WTC11 (cell line): ENCODE measurements around the gene WDR72. TPM values are rescaled to one million over a fixed set of nuclear protein-coding genes. Genes with fewer than 3 reads are reported as not detected.

Source experiments
- ATAC-seq: fragments of 200-7000 bp; cut with Tn5 transposase; 2 replicates; pipeline ENCODE4 v1.10.0; 2021; ENCODE audit warnings: mild to moderate bottlenecking, moderate library complexity
- CTCF ChIA-PET: fragments of 300-600 bp; sonication (Branson Sonifier 250); formaldehyde crosslinking; loops from one replicate; lab custom pipeline; 2021; ENCODE audit warnings: antibody characterized with exemption; lab: Charles Lee
- POLR2A ChIA-PET: fragments of 350-600 bp; sonication (Branson Sonifier 250); formaldehyde crosslinking; loops from one replicate; lab custom pipeline; 2021; ENCODE audit warnings: antibody characterized with exemption; lab: Charles Lee
- DNase-seq: peaks from one replicate; pipeline ENCODE4 v3.0.0; 2021; ENCODE audit warnings: low spot score
- H3K27ac Mint-ChIP-seq: 2 replicates; pipeline ENCODE4 v1.8.0; 2021; ENCODE audit warnings: mixed read lengths
- H3K27me3 Mint-ChIP-seq: 2 replicates; pipeline ENCODE4 v1.8.0; 2021; ENCODE audit warnings: low read depth, mild to moderate bottlenecking, moderate library complexity, mixed read lengths
- H3K36me3 Mint-ChIP-seq: 2 replicates; pipeline ENCODE4 v1.8.0; 2021; ENCODE audit warnings: mixed read lengths
- H3K4me1 Mint-ChIP-seq: 2 replicates; pipeline ENCODE4 v1.8.0; 2022; ENCODE audit warnings: mixed read lengths
- H3K4me3 Mint-ChIP-seq: 2 replicates; pipeline ENCODE4 v1.8.0; 2021; ENCODE audit warnings: mild to moderate bottlenecking, moderate library complexity, mixed read lengths
- H3K9me3 Mint-ChIP-seq: 2 replicates; pipeline ENCODE4 v1.8.0; 2021; ENCODE audit warnings: mixed read lengths
- ARID4B ChIP-seq: sonication (generic); formaldehyde crosslinking; IDR thresholded peaks from 2 replicates; pipeline ENCODE4 v1.8.0; 2023; ENCODE audit warnings: missing genetic modification reagents, mild to moderate bottlenecking, borderline replicate concordance
- CBFB ChIP-seq: sonication (generic); formaldehyde crosslinking; IDR thresholded peaks from 2 replicates; pipeline ENCODE4 v1.8.1; 2022; ENCODE audit warnings: mild to moderate bottlenecking, low read depth, missing genetic modification reagents
- ESRRA ChIP-seq: sonication (generic); formaldehyde crosslinking; IDR thresholded peaks from 2 replicates; pipeline ENCODE4 v1.8.1; 2022; ENCODE audit warnings: mild to moderate bottlenecking, missing genetic modification reagents, borderline replicate concordance
- MLX ChIP-seq: sonication (generic); formaldehyde crosslinking; IDR thresholded peaks from 2 replicates; pipeline ENCODE4 v1.8.1; 2023; ENCODE audit warnings: mild to moderate bottlenecking, missing genetic modification reagents, moderate library complexity
- NR1H2 ChIP-seq: sonication (generic); formaldehyde crosslinking; IDR thresholded peaks from 2 replicates; pipeline ENCODE4 v1.9.0; 2021; ENCODE audit warnings: mild to moderate bottlenecking, moderate library complexity, missing genetic modification reagents
- PRDM15 ChIP-seq: sonication (generic); formaldehyde crosslinking; IDR thresholded peaks from 2 replicates; pipeline ENCODE4 v1.8.0; 2022; ENCODE audit warnings: missing genetic modification reagents
- PRRX2 ChIP-seq: fragments of 250-450 bp; sonication (Bioruptor Pico); IDR thresholded peaks from 2 replicates; pipeline ENCODE4 v1.8.0; 2021; ENCODE audit warnings: mild to moderate bottlenecking
- RELA ChIP-seq: sonication (generic); formaldehyde crosslinking; IDR thresholded peaks from 2 replicates; pipeline ENCODE4 v1.8.1; 2022; ENCODE audit warnings: missing genetic modification reagents, mild to moderate bottlenecking, borderline replicate concordance
- RORB ChIP-seq: fragments of 250-450 bp; sonication (Bioruptor Pico); IDR thresholded peaks from 2 replicates; pipeline ENCODE4 v1.9.0; 2021; ENCODE audit warnings: mild to moderate bottlenecking
- SP1 ChIP-seq: sonication (generic); formaldehyde crosslinking; conservative IDR thresholded peaks from 2 replicates; pipeline ENCODE4 v1.8.1; 2022; ENCODE audit warnings: missing genetic modification reagents
- TEAD1 ChIP-seq: sonication (generic); formaldehyde crosslinking; IDR thresholded peaks from 2 replicates; pipeline ENCODE4 v1.8.0; 2022; ENCODE audit warnings: mild to moderate bottlenecking, missing genetic modification reagents
- ZBTB21 ChIP-seq: sonication (generic); formaldehyde crosslinking; IDR thresholded peaks from 2 replicates; pipeline ENCODE4 v1.8.1; 2023; ENCODE audit warnings: mild to moderate bottlenecking, missing genetic modification reagents, borderline replicate concordance
- total RNA-seq: library from RNA; stranded (reverse); gene quantifications from 3 replicates; pipeline ENCODE4 v1.2.3, GENCODE V29; 2021
- TF ChIP-seq, protein P1 (sequence below): fragments of 250-450 bp; sonication (Bioruptor Pico); IDR thresholded peaks from 2 replicates; pipeline ENCODE4 v1.8.0; 2021; ENCODE audit warnings: mild to moderate bottlenecking
- TF ChIP-seq, protein P2 (sequence below): sonication (generic); formaldehyde crosslinking; IDR thresholded peaks from 2 replicates; pipeline ENCODE4 v1.8.1; 2022; ENCODE audit warnings: low read depth, mild to moderate bottlenecking, moderate library complexity, missing genetic modification reagents, borderline replicate concordance

WDR72 gene
- total RNA-seq, 1 experiment from 2014 or later = 8.6 TPM

- Mint-ChIP-seq H3K36me3 (no peaks in the 10 kb centered on the region), H3K27ac (no peak overlapping the region), H3K27me3 (no peaks in the 10 kb centered on the region), H3K4me3 (no peak overlapping the region), H3K9me3 (no peaks in the 10 kb centered on the region), H3K4me1 (no peaks in the 10 kb centered on the region)
- ATAC-seq (no peak), DNase-seq (no peak)
- POLR2A ChIA-PET = no interaction called here
- CTCF ChIA-PET = no interaction called here
- TF ChIP-seq SP1 (CRISPR knock-in tag) (no peak), MLX (CRISPR knock-in tag) (no peak), ARID4B (CRISPR knock-in tag) (no peak)
- TF ChIP-seq, protein P1, sequence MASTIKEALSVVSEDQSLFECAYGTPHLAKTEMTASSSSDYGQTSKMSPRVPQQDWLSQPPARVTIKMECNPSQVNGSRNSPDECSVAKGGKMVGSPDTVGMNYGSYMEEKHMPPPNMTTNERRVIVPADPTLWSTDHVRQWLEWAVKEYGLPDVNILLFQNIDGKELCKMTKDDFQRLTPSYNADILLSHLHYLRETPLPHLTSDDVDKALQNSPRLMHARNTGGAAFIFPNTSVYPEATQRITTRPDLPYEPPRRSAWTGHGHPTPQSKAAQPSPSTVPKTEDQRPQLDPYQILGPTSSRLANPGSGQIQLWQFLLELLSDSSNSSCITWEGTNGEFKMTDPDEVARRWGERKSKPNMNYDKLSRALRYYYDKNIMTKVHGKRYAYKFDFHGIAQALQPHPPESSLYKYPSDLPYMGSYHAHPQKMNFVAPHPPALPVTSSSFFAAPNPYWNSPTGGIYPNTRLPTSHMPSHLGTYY (CRISPR knock-in tag) = no peak
- TF ChIP-seq, protein P2, sequence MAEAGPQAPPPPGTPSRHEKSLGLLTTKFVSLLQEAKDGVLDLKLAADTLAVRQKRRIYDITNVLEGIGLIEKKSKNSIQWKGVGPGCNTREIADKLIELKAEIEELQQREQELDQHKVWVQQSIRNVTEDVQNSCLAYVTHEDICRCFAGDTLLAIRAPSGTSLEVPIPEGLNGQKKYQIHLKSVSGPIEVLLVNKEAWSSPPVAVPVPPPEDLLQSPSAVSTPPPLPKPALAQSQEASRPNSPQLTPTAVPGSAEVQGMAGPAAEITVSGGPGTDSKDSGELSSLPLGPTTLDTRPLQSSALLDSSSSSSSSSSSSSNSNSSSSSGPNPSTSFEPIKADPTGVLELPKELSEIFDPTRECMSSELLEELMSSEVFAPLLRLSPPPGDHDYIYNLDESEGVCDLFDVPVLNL (CRISPR knock-in tag) = no peak
Measured at GRCh38 chr15:53482055-53482454, 277.4 kb downstream of the WDR72 start.

- ATAC-seq (no peak), DNase-seq (no peak)
- CTCF ChIA-PET = no interaction called here
- H3K27ac Mint-ChIP-seq = no peak overlapping the region
- no peaks in the 10 kb centered on the region for H3K27me3 Mint-ChIP-seq
- TF ChIP-seq CBFB = no peak
- no peak for TF ChIP-seq ESRRA
- POLR2A ChIA-PET = no interaction called here
- no peaks in the 10 kb centered on the region for H3K4me1 Mint-ChIP-seq
- no peak overlapping the region for H3K4me3 Mint-ChIP-seq
- no peaks in the 10 kb centered on the region for H3K9me3 Mint-ChIP-seq
- H3K36me3 Mint-ChIP-seq = no peaks in the 10 kb centered on the region
Measured at GRCh38 chr15:53477981-53478766, 281.3 kb downstream of the WDR72 start.

GRCh38 chr15:53473886-53474285, 285.6 kb downstream of the WDR72 start:
- Mint-ChIP-seq H3K27ac (no peak overlapping the region), H3K9me3 (peaks cover 6% of the 10 kb centered on the region), H3K27me3 (no peaks in the 10 kb centered on the region), H3K4me1 (no peaks in the 10 kb centered on the region), H3K4me3 (no peak overlapping the region), H3K36me3 (no peaks in the 10 kb centered on the region)
- DNase-seq (no peak), ATAC-seq (peak; percentile 46; the same call in 1 of the 2 replicates)
- ChIA-PET CTCF (no interaction called here), POLR2A (no interaction called here)
- TF ChIP-seq NR1H2 (CRISPR knock-in tag) = no peak
- TF ChIP-seq TEAD1 = no peak
- TF ChIP-seq PRDM15 (CRISPR knock-in tag) = no peak
- TF ChIP-seq RELA (CRISPR knock-in tag) = no peak
- TF ChIP-seq PRRX2 = no peak
- TF ChIP-seq, protein P2 (CRISPR knock-in tag) = no peak
- no peak for TF ChIP-seq ZBTB21 (CRISPR knock-in tag)
- TF ChIP-seq RORB (CRISPR knock-in tag) = no peak
